Measurements from ENCODE around the gene CNDP1. TPM values are rescaled to one million over a fixed set of nuclear protein-coding genes. Genes with fewer than 3 reads are reported as not detected.

The CNDP1 gene
- polyA plus RNA-seq, 1 donor (not counting 4 experiments of a cell fraction or from before 2014, with no cell fraction given) = not detected

- dilution Hi-C loops (cut with MboI; ENCODE audit: extremely low pct_ligation_motif_present, low sequenced_read_pairs) = no loop called here
- no peaks in the 10 kb centered on the region for H3K9me3 ChIP-seq (ENCODE audit: control insufficient read depth, low read depth, low read length)
- no peak for DNase-seq (ENCODE audit: low read depth, low spot score)
- H3K79me2 ChIP-seq (ENCODE audit: control insufficient read depth, insufficient read depth, low read length) = no peaks in the 10 kb centered on the region
- no peak overlapping the region for H2AFZ ChIP-seq (ENCODE audit: control insufficient read depth, low read length)
- H3K9me1 ChIP-seq (ENCODE audit: control insufficient read depth, extremely low read depth, insufficient read depth, low read length) = no peaks in the 10 kb centered on the region
- H3K27ac ChIP-seq (ENCODE audit: control insufficient read depth, insufficient read depth, low read length) = no peak overlapping the region
- no peaks in the 10 kb centered on the region for H4K20me1 ChIP-seq (ENCODE audit: control insufficient read depth, extremely low read depth, insufficient read depth, low read length)
- H3K27me3 ChIP-seq (ENCODE audit: control insufficient read depth, extremely low read depth, insufficient read depth, low read length) = no peaks in the 10 kb centered on the region
- TF ChIP-seq EZH2 (IDR thresholded peaks at IDR 0.05; ENCODE audit: low read length) (no peak), CTCF (optimal IDR thresholded peaks at IDR 0.05 in 1 of 3, IDR thresholded peaks at IDR 0.05 in 1 of 3, conservative IDR thresholded peaks at IDR 0.05 in 1 of 3; ENCODE audit: extremely low read depth in 1 of 3, insufficient read depth in 2 of 3, low read length in 3 of 3) (no peak)
- H3K36me3 ChIP-seq (ENCODE audit: control insufficient read depth in 2 of 2, extremely low read depth in 1 of 2, insufficient read depth in 2 of 2, low read length in 2 of 2) = no peaks in the 10 kb centered on the region
- H3K4me2 ChIP-seq (ENCODE audit: control insufficient read depth, extremely low read depth, insufficient read depth, low read depth, low read length) = no peak overlapping the region
- no peaks in the 10 kb centered on the region for H3K4me1 ChIP-seq (ENCODE audit: control insufficient read depth, extremely low read depth, insufficient read depth, low read length)
- no peak overlapping the region for H3K9ac ChIP-seq (ENCODE audit: control insufficient read depth, extremely low read depth, insufficient read depth, low read length)
- no peak overlapping the region for H3K4me3 ChIP-seq (ENCODE audit: control insufficient read depth in 2 of 3, extremely low read depth in 1 of 3, insufficient read depth in 2 of 3, low read depth in 1 of 3, low read length in 3 of 3)
- FAIRE-seq = no peak
These were observed 38.8 kb downstream of the CNDP1 start for GRCh38 chr18:74573053-74573452.

DNA sequence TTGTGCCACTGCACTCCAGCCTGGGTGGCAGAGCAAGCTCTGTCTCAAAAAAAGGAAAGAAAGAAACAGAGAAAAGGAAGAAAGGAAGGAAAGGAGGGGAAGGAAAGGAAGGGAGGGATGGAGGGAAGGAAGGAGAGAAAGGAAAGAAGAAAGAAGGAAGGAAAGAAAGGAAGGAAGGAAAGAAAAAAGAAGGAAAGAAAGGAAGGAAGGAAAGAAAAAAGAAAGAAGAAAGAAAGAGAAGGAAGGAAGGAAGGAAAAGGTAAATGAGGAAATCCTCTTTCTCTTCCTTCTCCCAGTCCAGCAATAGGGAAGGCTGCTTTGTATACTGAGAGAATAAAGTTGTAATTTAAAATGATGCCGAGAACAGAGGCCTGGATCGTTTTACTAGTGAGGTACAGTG, 40.6 kb downstream of the CNDP1 start:
- DNase-seq (ENCODE audit: low read depth, low spot score) = no peak
- FAIRE-seq = no peak
- H2AFZ ChIP-seq (ENCODE audit: control insufficient read depth, low read length) = no peak overlapping the region
- no peak overlapping the region for H3K9ac ChIP-seq (ENCODE audit: control insufficient read depth, extremely low read depth, insufficient read depth, low read length)
- H3K9me1 ChIP-seq (ENCODE audit: control insufficient read depth, extremely low read depth, insufficient read depth, low read length) = no peaks in the 10 kb centered on the region
- H3K36me3 ChIP-seq (ENCODE audit: control insufficient read depth in 2 of 2, extremely low read depth in 1 of 2, insufficient read depth in 2 of 2, low read length in 2 of 2) = no peaks in the 10 kb centered on the region
- H3K27ac ChIP-seq (ENCODE audit: control insufficient read depth, insufficient read depth, low read length) = no peak overlapping the region
- no peaks in the 10 kb centered on the region for H3K4me1 ChIP-seq (ENCODE audit: control insufficient read depth, extremely low read depth, insufficient read depth, low read length)
- H3K27me3 ChIP-seq (ENCODE audit: control insufficient read depth, extremely low read depth, insufficient read depth, low read length) = no peaks in the 10 kb centered on the region
- H3K79me2 ChIP-seq (ENCODE audit: control insufficient read depth, insufficient read depth, low read length) = no peaks in the 10 kb centered on the region
- TF ChIP-seq EZH2 (IDR thresholded peaks at IDR 0.05; ENCODE audit: low read length) = no peak
- H4K20me1 ChIP-seq (ENCODE audit: control insufficient read depth, extremely low read depth, insufficient read depth, low read length) = no peaks in the 10 kb centered on the region
- no peaks in the 10 kb centered on the region for H3K9me3 ChIP-seq (ENCODE audit: control insufficient read depth, low read depth, low read length)
- dilution Hi-C loops (cut with MboI; ENCODE audit: extremely low pct_ligation_motif_present, low sequenced_read_pairs) = no loop called here
- H3K4me3 ChIP-seq (ENCODE audit: control insufficient read depth in 2 of 3, extremely low read depth in 1 of 3, insufficient read depth in 2 of 3, low read depth in 1 of 3, low read length in 3 of 3) = no peak overlapping the region
- no peak overlapping the region for H3K4me2 ChIP-seq (ENCODE audit: control insufficient read depth, extremely low read depth, insufficient read depth, low read depth, low read length)

GRCh38 chr18:74577019-74577418, 42.7 kb downstream of the CNDP1 start:
- FAIRE-seq (no peak), DNase-seq (ENCODE audit: low read depth, low spot score) (no peak)
- Histone ChIP-seq H3K9me3 (ENCODE audit: control insufficient read depth, low read depth, low read length) (no peaks in the 10 kb centered on the region), H3K27me3 (ENCODE audit: control insufficient read depth, extremely low read depth, insufficient read depth, low read length) (no peaks in the 10 kb centered on the region), H3K4me2 (ENCODE audit: control insufficient read depth, extremely low read depth, insufficient read depth, low read depth, low read length) (no peak overlapping the region), H3K4me1 (ENCODE audit: control insufficient read depth, extremely low read depth, insufficient read depth, low read length) (no peaks in the 10 kb centered on the region), H3K9ac (ENCODE audit: control insufficient read depth, extremely low read depth, insufficient read depth, low read length) (no peak overlapping the region), H3K79me2 (ENCODE audit: control insufficient read depth, insufficient read depth, low read length) (no peaks in the 10 kb centered on the region), H4K20me1 (ENCODE audit: control insufficient read depth, extremely low read depth, insufficient read depth, low read length) (no peaks in the 10 kb centered on the region), H3K9me1 (ENCODE audit: control insufficient read depth, extremely low read depth, insufficient read depth, low read length) (no peaks in the 10 kb centered on the region), H3K36me3 (ENCODE audit: control insufficient read depth in 2 of 2, extremely low read depth in 1 of 2, insufficient read depth in 2 of 2, low read length in 2 of 2) (no peaks in the 10 kb centered on the region), H3K27ac (ENCODE audit: control insufficient read depth, insufficient read depth, low read length) (no peak overlapping the region), H3K4me3 (ENCODE audit: control insufficient read depth in 2 of 3, extremely low read depth in 1 of 3, insufficient read depth in 2 of 3, low read depth in 1 of 3, low read length in 3 of 3) (no peak overlapping the region), H2AFZ (ENCODE audit: control insufficient read depth, low read length) (no peak overlapping the region)
- TF ChIP-seq CTCF (optimal IDR thresholded peaks at IDR 0.05 in 1 of 3, IDR thresholded peaks at IDR 0.05 in 1 of 3, conservative IDR thresholded peaks at IDR 0.05 in 1 of 3; ENCODE audit: extremely low read depth in 1 of 3, insufficient read depth in 2 of 3, low read length in 3 of 3) (no peak), EZH2 (IDR thresholded peaks at IDR 0.05; ENCODE audit: low read length) (no peak)
- dilution Hi-C loops (cut with MboI; ENCODE audit: extremely low pct_ligation_motif_present, low sequenced_read_pairs) = no loop called here
